Activated T-helper 9 cell treated with anti-CD3 and anti-CD28 coated beads, Interleukin-2, amount 50 U/mL, for 16 hours (primary cell): ENCODE data around the gene ANKRD40.

Experiments
- DNase-seq: peaks from one replicate; pipeline ENCODE4 v3.0.0-alpha.2; 2020; ENCODE audit warnings: low read depth

ANKRD40 gene

DNA sequence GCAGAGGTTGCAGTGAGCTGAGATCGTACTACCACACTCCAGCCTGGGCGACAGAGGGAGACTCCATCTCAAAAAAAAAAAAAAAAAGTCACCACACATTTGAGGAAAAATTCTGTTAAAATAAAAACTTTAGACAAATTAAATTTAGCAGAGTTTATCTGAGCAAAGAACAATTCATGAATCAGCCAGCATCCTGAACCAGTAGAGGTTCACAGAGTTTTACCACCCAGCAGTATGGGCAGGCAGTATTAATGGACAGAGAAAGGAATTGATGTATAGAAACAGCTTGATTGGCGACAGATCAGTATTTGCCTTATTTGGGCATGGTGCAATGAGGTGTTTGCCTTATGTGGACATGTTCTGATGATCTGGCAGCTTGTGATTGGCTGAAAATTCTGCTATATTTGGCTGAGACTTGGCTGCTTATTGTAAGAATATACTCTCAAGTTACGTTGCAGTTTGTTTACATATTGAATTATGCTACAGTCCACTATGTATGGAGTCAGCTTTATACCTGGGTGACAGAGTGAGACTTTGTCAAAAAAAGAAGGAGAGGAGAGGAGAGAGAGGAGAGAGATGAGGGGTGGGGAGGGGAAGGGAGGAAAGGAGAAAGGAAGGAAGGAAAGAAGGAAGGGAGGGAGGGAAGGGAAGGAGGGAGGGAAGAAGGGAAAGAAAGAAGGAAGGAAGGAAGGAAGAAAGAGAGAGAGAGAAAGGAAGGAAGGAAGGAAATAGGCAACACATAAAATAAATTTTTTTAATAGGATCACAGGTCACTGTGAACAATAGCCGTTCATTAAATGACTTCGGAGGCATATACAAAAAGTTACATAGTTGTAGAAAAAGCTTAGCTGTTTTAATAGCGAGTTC lies 58.4 kb downstream of the ANKRD40 start:
- DNase-seq: no peak

DNA sequence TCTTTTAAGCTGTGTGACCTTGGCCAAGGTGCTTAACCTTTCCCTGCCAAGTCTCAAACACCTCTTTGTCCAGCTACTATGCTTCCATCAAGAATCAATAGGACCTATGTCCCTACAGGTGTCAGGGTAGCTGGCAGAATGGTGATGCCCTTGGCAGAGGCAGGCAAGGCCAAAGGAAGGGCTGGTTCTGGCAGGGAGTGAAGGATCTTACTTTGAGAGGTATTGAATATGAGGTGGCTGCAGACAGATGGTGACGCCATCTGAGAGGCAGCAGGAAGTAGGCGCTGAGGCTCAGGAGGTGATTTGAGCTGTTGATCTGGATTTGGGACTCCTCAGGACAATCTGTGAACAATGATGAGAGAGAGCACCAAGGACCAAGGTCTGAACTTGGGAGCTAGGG lies 60.5 kb downstream of the ANKRD40 start:
- DNase-seq: no peak

DNA sequence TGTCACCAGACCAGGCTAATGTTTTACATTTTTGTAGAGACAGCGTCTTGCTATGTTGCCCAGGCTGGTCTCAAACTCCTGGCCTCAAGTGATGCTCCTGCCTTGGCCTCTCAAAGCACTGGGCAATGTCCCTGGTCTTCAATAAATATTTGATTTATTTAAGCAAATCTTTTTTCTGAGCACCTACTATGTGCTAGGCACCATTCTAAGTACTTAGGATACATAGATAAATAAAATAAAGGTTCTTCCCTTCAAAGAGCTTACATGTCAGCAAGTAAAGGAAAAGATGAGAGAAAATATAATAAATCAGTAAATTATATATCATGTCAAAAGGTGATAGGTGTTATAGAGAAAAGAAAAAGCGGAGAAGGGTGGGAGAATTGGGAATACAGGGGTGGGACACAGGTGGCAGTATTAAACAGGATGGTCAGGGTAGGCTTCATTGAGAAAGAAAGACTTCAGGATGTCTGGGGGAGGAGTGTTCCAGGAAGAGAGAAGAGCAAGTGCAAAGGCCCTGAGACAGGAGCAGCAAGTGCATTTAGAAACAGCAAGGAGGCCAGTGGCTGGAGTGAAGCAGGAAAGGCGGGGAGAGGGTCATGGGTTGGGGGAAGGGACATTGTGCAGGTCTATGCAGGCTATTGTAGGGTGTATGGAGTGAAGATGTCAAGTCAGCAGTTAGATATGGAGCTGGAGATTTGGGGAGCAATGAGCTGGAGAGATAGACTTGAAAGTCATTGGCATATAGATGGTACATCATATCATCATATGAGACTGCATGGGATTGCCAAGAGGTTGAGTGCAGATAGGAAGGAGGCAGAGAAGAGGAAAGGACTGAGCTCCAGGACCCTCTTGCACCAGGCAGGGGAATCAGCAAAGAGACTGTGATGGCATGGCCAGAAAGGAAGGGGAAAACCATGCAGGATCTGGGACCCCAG lies 61.7 kb downstream of the ANKRD40 start:
- DNase-seq: no peak
